Measurements from ENCODE around the gene CYTH2. TPM values are rescaled to one million over a fixed set of nuclear protein-coding genes. Genes with fewer than 3 reads are reported as not detected.

CYTH2 gene
- total RNA-seq, 2 donors from 2014 or later = 55.4 to 70.2 TPM

GRCh38 chr19:48529156-48529555 lies 60.0 kb downstream of the CYTH2 start:
- no peak for DNase-seq
- no peak for TF ChIP-seq CTCF (IDR thresholded peaks at IDR 0.05)
- H3K27ac ChIP-seq = no peak overlapping the region
- H3K36me3 ChIP-seq = no peaks in the 10 kb centered on the region
- no peaks in the 10 kb centered on the region for H3K4me1 ChIP-seq
- H3K27me3 ChIP-seq = peaks cover 14% of the 10 kb centered on the region
- no peak overlapping the region for H3K4me3 ChIP-seq
- intact Hi-C loops (cut with DNase I) = no loop called here
- H3K9me3 ChIP-seq = no peaks in the 10 kb centered on the region
- no peak overlapping the region for H3K9ac ChIP-seq (ENCODE audit: low read depth in 2 of 2, low read length in 2 of 2)

- TF ChIP-seq CTCF (IDR thresholded peaks at IDR 0.05) = no peak
- H3K27ac ChIP-seq = no peak overlapping the region
- intact Hi-C loops (cut with DNase I) = no loop called here
- H3K9me3 ChIP-seq = no peaks in the 10 kb centered on the region
- peaks cover 14% of the 10 kb centered on the region for H3K27me3 ChIP-seq
- H3K4me1 ChIP-seq = no peaks in the 10 kb centered on the region
- H3K4me3 ChIP-seq = no peak overlapping the region
- no peak for DNase-seq
- no peak overlapping the region for H3K9ac ChIP-seq (ENCODE audit: low read depth in 2 of 2, low read length in 2 of 2)
- no peaks in the 10 kb centered on the region for H3K36me3 ChIP-seq
Measured at GRCh38 chr19:48530066-48530720, 61.0 kb downstream of the CYTH2 start.

- no peaks in the 10 kb centered on the region for H3K4me1 ChIP-seq
- no peaks in the 10 kb centered on the region for H3K36me3 ChIP-seq
- DNase-seq = no peak
- intact Hi-C loops (cut with DNase I) = no loop called here
- no peak overlapping the region for H3K27ac ChIP-seq
- H3K4me3 ChIP-seq = no peak overlapping the region
- no peak overlapping the region for H3K9ac ChIP-seq (ENCODE audit: low read depth in 2 of 2, low read length in 2 of 2)
- no peak for TF ChIP-seq CTCF (IDR thresholded peaks at IDR 0.05)
- H3K9me3 ChIP-seq = no peaks in the 10 kb centered on the region
- peaks cover 16% of the 10 kb centered on the region for H3K27me3 ChIP-seq
Measured at GRCh38 chr19:48530770-48531169, 61.6 kb downstream of the CYTH2 start.

Other genes starting within 250 kb of the CYTH2 start
- 10 to 100 TPM; 17.9 to 20.3 TPM for gene CARD8, start 213.5 kb upstream of the CYTH2 start, total RNA-seq
- gene ZNF114, start 199.3 kb upstream of the CYTH2 start, total RNA-seq = under 1 TPM in 1 of 2 donors, not detected in 1; 0.21 TPM
- 10 to 100 TPM; 11.6 to 29.4 TPM for gene EMP3, start 143.8 kb upstream of the CYTH2 start, total RNA-seq
- 10 to 100 TPM in 1 of 2 donors, 1 to 10 TPM in 1; 8.9 to 18.2 TPM for gene TMEM143, start 105.4 kb upstream of the CYTH2 start, total RNA-seq
- not detected for gene SYNGR4, start 105.0 kb upstream of the CYTH2 start, total RNA-seq
- gene KDELR1, start 77.8 kb upstream of the CYTH2 start, total RNA-seq = 100 to 1,000 TPM; 233 to 249 TPM
- gene GRIN2D, start 75.7 kb upstream of the CYTH2 start, total RNA-seq = under 1 TPM; 0.35 to 0.49 TPM
- gene GRWD1, start 23.4 kb upstream of the CYTH2 start, total RNA-seq = 10 to 100 TPM; 17.0 to 45.8 TPM
- gene KCNJ14, start 13.8 kb upstream of the CYTH2 start, total RNA-seq = under 1 TPM; 0.35 to 0.99 TPM
- gene LMTK3, start 42.5 kb downstream of the CYTH2 start, total RNA-seq = 1 to 10 TPM; 1.7 to 3.1 TPM
- gene SULT2B1, start 82.8 kb downstream of the CYTH2 start, total RNA-seq = 1 to 10 TPM; 1.4 to 7.7 TPM
- under 1 TPM in 1 of 2 donors, not detected in 1; 0.27 TPM for gene SPACA4, start 137.4 kb downstream of the CYTH2 start, total RNA-seq
- 100 to 1,000 TPM; 150 to 198 TPM for gene FAM83E, start 145.7 kb downstream of the CYTH2 start, total RNA-seq
- gene RPL18, start 149.8 kb downstream of the CYTH2 start, total RNA-seq = 1,000 to 10,000 TPM; 1,499 to 1,736 TPM
- gene SPHK2, start 150.1 kb downstream of the CYTH2 start, total RNA-seq = 10 to 100 TPM; 36.2 to 48.4 TPM
- gene DBP, start 168.0 kb downstream of the CYTH2 start, total RNA-seq = 1 to 10 TPM; 4.7 to 8.9 TPM
- gene CA11, start 176.8 kb downstream of the CYTH2 start, total RNA-seq = 1 to 10 TPM; 1.4 to 2.7 TPM
- gene NTN5, start 203.6 kb downstream of the CYTH2 start, total RNA-seq = under 1 TPM in 1 of 2 donors, not detected in 1; 0.32 TPM
- gene FUT2, start 226.6 kb downstream of the CYTH2 start, total RNA-seq = 100 to 1,000 TPM; 125 to 141 TPM